Stimulated activated CD4-positive, alpha-beta T cell treated with anti-CD3 and anti-CD28 coated beads, Interleukin-1b, Interleukin-23, amount 100 ng/mL, for 24 hours (primary cell): ENCODE measurements around the gene C5orf47.
A peak's percentile ranks its signal among the peaks of the same experiment; 100 is the strongest.

Source experiments
- DNase-seq, 4 experiments: peaks; one replicate each; pipeline ENCODE4 v3.0.0-alpha.2; 2020; ENCODE audit warnings: low read depth in 4 of 4, low spot score in 1 of 4

The C5orf47 gene

DNA sequence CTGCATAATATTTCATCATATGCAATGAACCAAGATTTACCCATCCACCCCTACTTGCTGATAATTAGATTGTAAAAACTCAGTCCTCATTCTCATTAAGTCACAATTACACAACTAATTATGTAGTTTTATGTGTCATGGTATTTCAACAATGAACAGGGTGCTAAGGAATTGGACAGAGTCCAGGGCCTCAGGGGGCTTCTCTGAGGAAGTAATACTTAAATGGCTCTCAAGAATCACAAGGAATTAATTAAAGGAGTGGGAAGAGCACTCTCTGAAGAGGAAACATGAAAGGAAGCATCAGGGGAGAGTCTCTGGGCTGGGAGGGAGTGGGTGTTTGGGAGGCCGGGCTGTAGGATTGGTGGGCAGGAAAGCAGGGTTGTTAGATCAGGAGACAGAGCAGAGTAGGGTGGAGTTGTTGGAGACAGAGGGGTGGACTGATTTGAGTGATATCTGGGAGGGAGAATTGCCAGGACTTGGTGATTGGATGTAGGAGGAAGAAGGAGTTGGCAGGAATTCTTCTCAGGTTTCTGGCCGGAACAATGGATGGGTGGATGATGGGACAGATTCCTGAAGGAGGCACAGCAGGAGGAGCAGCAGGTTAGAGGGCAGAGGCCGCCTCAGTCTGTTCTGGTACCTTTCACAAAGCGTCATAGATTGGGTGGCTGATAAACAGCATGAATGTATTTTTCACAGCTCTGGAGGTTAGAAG, 33.6 kb downstream of the C5orf47 start:
- DNase-seq: no peak

GRCh38 chr5:174030286-174030685, 41.3 kb downstream of the C5orf47 start:
- no peak for DNase-seq

GRCh38 chr5:174044466-174045254, 55.7 kb downstream of the C5orf47 start:
- no peak for DNase-seq

DNA sequence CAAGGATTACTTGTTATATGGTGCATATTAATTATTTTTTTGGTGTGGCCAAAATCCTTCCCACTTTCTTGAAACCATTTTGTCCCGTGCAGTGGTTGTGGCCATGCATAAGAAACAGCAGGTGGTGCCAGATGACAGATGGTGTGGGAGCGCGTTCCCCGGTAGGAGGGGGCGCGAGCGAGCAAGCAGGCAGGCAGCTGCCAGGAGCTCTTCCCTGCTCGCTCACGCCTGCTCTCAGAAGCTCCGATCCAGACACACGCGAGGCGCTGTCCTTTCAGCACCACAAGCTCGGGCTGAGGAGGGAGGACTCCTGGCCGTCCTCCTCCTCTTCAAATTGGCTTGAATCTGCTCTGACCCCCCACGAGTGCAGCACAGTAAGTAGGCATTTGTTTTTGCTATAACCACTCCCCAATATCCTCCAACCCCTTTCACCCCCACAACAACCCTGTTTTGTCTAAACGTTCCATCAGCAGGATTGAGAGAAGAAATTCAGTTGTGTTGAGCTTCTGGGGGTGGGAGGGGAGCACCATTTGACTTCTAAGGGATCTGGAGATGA, 56.6 kb downstream of the C5orf47 start, which contains the start of gene NSG2:
NSG2 (plus strand) TSS at position 237 of the 556 bp plus-strand sequence. CDS start 1,050 bp downstream, outside the sequence.
- DNase-seq: peak in 1 of 4 experiments; percentile 19

DNA sequence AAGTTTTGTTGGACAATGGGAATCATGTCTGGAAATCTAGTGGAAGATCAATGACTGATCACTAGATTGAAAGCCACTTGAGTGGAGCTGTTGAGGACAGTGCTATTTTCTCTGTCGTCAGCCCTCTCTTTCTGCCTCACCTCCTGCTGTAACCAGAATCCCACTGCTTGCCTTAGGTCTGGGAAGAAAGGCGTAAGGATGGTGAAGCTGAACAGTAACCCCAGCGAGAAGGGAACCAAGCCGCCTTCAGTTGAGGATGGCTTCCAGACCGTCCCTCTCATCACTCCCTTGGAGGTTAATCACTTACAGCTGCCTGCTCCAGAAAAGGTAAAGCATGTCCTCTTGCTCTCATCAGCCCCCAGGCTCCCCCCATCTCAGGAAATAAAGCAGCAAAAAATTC, 57.6 kb downstream of the C5orf47 start:
- DNase-seq: no peak

- DNase-seq: no peak
Measured at GRCh38 chr5:174047472-174048099, 58.6 kb downstream of the C5orf47 start.

DNA sequence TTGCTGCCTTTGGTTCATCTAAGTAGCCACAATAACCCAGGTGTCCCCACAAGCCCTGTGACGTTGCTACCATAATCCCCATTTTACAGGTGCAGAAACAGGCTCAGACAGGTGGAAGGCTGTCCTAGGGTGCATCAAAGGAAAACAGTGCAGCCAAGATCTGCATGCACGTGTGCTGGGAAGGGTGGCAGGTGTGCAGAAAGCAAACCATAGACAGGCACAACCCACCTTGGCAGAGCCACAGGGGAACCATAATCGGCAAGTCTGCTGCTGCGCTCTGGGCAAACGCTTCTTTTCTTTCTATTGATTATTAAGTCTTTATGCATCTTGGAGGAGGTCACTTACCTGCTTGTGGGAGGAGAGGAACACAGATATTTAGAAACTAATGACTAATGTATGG, 63.7 kb downstream of the C5orf47 start:
- DNase-seq: no peak

- DNase-seq: no peak
Measured at GRCh38 chr5:174053905-174054304, 64.9 kb downstream of the C5orf47 start.
